Astrocyte of the spinal cord (primary cell): ENCODE data around the gene LRP1B.

ENCODE experiments used
- DNase-seq: peaks from one replicate; pipeline ENCODE4 v3.0.0; 2011; ENCODE audit warnings: low read depth, low spot score
- H3K4me3 ChIP-seq: 2 replicates; pipeline ENCODE4 v1.5.1; 2011; ENCODE audit warnings: low read depth, mild to moderate bottlenecking, low read length, moderate library complexity
- in situ Hi-C: cut with HindIII; loops from 2 replicates; pipeline ENCODE4 v1.10.0; 2017; ENCODE audit warnings: low sequenced_read_pairs
- TF ChIP-seq, protein P1 (sequence below): IDR thresholded peaks from 2 replicates; pipeline ENCODE4 v1.5.1; 2012; ENCODE audit warnings: low read depth, mild to moderate bottlenecking, low read length, inconsistent platforms

LRP1B gene

DNA sequence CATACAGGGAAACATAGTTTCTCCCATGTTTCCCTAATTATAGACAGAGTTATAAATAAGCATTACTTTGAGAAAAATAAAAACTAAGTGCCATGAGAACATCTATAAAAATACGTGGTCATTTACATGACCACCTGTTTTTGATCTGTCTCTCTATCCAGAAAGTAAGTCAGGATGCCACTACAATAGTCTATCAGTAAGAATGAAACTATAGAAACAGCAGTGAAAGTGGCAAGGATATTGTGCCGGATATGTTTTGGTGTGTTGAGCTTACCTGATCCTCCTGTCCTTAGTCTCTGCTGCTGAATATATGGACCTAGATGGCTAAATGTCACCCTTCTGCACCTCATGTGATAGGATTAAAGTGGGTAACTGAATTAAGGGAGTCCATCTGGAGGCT is 512.4 kb downstream of the LRP1B start:
- in situ Hi-C loops = no loop called here
- TF ChIP-seq, protein P1, sequence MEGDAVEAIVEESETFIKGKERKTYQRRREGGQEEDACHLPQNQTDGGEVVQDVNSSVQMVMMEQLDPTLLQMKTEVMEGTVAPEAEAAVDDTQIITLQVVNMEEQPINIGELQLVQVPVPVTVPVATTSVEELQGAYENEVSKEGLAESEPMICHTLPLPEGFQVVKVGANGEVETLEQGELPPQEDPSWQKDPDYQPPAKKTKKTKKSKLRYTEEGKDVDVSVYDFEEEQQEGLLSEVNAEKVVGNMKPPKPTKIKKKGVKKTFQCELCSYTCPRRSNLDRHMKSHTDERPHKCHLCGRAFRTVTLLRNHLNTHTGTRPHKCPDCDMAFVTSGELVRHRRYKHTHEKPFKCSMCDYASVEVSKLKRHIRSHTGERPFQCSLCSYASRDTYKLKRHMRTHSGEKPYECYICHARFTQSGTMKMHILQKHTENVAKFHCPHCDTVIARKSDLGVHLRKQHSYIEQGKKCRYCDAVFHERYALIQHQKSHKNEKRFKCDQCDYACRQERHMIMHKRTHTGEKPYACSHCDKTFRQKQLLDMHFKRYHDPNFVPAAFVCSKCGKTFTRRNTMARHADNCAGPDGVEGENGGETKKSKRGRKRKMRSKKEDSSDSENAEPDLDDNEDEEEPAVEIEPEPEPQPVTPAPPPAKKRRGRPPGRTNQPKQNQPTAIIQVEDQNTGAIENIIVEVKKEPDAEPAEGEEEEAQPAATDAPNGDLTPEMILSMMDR = no peak

DNA sequence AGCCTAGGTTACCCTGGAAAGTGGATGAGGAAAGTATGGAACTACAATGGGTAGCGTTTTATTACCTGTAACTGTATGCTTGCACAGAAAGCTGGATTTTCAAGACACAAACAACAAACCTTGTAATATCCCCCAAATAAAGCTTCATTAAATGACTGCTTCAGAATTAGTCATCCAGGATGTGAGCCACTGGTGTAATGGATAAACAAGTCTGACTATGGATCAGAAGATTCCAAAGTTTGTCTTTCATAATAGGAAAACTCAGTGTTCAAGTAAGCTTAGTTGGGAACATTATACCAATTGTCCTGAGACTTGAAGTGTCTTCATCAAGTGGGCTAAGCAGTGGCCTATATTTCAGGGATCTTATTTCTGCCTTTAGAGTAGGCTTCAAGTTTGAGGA is 518.8 kb downstream of the LRP1B start:
- H3K4me3 ChIP-seq = no peak overlapping the region
- in situ Hi-C loops = no loop called here
- TF ChIP-seq, protein P1 = no peak
- peak; percentile 40 for DNase-seq

More for the DNA sequence above, 512.4 kb downstream of the LRP1B start:
- H3K4me3 ChIP-seq = no peak overlapping the region
- DNase-seq = no peak

DNA sequence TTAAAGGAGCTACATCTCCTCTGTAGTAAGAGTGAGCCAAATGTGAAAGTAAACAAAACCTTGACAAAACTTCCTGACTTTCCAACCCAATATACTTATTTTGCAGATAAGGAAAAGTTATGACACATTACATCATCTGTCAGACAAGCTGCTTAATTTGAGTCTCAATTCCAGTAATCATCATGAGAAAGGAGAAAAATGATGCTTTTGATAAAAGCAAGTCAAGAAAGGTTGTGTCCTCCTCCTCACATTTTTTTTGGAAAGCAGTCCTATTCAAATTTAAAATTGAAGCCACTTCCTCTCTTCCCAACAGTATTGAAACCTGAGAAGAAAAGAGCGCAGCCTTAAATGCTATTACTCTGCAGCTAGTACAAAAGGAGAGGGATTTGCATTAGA is 519.6 kb downstream of the LRP1B start:
- peak; percentile 27 for DNase-seq
- in situ Hi-C loops = no loop called here
- H3K4me3 ChIP-seq = no peak overlapping the region
- TF ChIP-seq, protein P1 = no peak

DNA sequence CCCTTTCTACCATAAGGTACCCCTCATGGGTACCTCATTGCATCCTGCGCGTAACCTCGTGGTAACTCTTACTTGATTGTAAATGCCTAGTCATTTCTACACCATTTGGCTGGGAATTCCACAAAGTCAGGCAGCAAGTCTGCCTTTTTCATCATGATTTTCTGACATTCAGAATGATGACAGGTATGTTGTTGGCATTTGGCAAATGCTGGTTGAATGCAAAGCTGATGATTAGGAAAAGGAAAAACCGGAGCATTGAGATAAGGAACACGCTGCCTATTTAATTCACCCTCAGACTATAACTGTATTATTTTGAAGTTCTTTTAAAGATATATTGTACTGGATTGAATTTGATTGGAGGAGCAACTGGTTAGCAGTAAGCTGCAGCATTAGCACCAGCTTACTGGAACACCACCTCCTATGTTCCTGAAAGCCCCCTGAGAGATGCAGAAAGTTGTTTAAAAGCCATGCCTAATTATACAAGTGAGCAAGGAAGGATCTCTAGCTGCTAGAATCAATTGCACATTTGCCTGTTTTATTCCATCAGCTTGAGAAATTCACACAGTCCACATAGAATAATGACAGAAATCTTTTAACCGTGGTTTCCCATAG is 520.1 kb downstream of the LRP1B start:
- in situ Hi-C loops = no loop called here
- TF ChIP-seq, protein P1 = no peak
- no peak overlapping the region for H3K4me3 ChIP-seq
- DNase-seq = peak; percentile 5

DNA sequence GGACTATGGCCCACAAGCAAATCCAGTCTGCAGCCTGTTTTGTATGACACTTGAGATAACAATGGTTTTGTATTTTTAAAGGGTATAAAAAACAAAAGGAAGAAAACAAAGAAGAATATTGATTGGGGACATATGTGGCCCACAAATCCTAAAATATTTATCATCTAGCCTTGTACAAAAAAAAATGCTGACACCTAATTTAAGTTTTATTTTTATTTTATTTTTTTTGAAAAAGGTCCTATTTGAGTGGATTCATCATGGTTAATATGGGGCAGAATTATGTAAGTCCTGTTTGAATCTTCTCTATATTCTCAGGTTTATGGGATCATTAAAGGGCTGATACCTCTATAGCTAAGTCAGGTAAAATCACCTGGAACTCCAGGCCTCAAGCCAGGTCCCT is 525.7 kb downstream of the LRP1B start:
- TF ChIP-seq, protein P1 = no peak
- in situ Hi-C loops = no loop called here
- H3K4me3 ChIP-seq = no peak overlapping the region
- no peak for DNase-seq

DNA sequence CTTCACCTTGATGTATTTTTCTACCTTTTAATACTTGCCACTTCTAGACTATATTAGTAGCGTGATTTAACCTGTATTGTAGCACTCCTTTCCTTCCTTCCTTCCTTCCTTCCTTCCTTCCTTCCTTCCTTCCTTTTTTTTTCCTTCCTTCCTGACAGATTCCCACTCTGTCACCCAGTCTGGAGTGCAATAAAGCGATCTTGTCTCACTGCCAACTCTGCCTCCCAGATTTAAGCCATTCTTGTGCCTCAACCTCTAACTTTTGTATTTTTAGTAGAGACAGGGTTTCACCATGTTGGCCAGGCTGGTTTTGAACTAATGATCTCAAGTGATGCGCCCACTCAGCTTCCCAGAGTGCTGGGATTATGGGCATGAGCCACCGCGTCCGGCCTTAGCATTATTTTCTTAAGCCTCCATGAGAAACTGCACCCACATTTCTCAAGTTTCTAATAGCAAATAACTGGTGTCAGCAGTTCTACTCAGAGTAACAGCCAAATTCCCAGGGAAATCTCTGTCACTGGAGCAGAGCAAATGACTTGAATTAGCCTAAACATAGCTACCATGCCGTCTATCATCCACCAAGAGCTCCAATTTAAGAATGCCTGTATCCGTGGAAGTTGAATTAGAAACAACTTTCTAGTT is 529.2 kb downstream of the LRP1B start:
- in situ Hi-C loops = no loop called here
- DNase-seq = no peak
- TF ChIP-seq, protein P1 = no peak

More for the DNA sequence above, 529.2 kb downstream of the LRP1B start:
- no peak overlapping the region for H3K4me3 ChIP-seq
